ENCODE measurements around the gene SLU7. TPM values are rescaled to one million over a fixed set of nuclear protein-coding genes. Genes with fewer than 3 reads are reported as not detected.

SLU7 gene
- total RNA-seq, 2 donors from 2014 or later: 31.5 to 48.8 TPM

GRCh38 chr5:160436017-160436416, 17.1 kb upstream of the SLU7 start:
- H3K9me3 ChIP-seq: no peaks in the 10 kb centered on the region
- H3K36me3 ChIP-seq: no peaks in the 10 kb centered on the region
- no peak overlapping the region for H3K9ac ChIP-seq (ENCODE audit: low read depth in 2 of 2, low read length in 2 of 2)
- no peak for DNase-seq
- no peak for TF ChIP-seq CTCF (IDR thresholded peaks at IDR 0.05)
- H3K27me3 ChIP-seq: no peaks in the 10 kb centered on the region
- intact Hi-C loops (cut with DNase I): loop anchor here (5.0 kb wide), 1 partner anchor 71 kb away; no protein-coding TSS in a partner anchor
- no peak overlapping the region for H3K27ac ChIP-seq
- no peaks in the 10 kb centered on the region for H3K4me1 ChIP-seq
- H3K4me3 ChIP-seq: no peak overlapping the region

GRCh38 chr5:160435532-160435931, 16.7 kb upstream of the SLU7 start:
- Histone ChIP-seq H3K36me3 (no peaks in the 10 kb centered on the region), H3K4me3 (no peak overlapping the region), H3K4me1 (no peaks in the 10 kb centered on the region), H3K9ac (ENCODE audit: low read depth in 2 of 2, low read length in 2 of 2) (no peak overlapping the region), H3K9me3 (no peaks in the 10 kb centered on the region), H3K27me3 (no peaks in the 10 kb centered on the region), H3K27ac (no peak overlapping the region)
- no peak for TF ChIP-seq CTCF (IDR thresholded peaks at IDR 0.05)
- intact Hi-C loops (cut with DNase I): loop anchor here (5.0 kb wide), 1 partner anchor 72 kb away; no protein-coding TSS in a partner anchor
- no peak for DNase-seq

GRCh38 chr5:160434022-160434531, 15.2 kb upstream of the SLU7 start:
- no peak for TF ChIP-seq CTCF (IDR thresholded peaks at IDR 0.05)
- Histone ChIP-seq H3K27ac (no peak overlapping the region), H3K9ac (ENCODE audit: low read depth in 2 of 2, low read length in 2 of 2) (no peak overlapping the region), H3K27me3 (no peaks in the 10 kb centered on the region), H3K4me3 (no peak overlapping the region), H3K4me1 (no peaks in the 10 kb centered on the region), H3K9me3 (no peaks in the 10 kb centered on the region), H3K36me3 (no peaks in the 10 kb centered on the region)
- intact Hi-C loops (cut with DNase I): no loop called here
- DNase-seq: no peak

- no peaks in the 10 kb centered on the region for H3K9me3 ChIP-seq
- intact Hi-C loops (cut with DNase I): no loop called here
- no peak for DNase-seq
Observed at GRCh38 chr5:160432787-160433186, 13.9 kb upstream of the SLU7 start.

GRCh38 chr5:160432196-160432595, 13.3 kb upstream of the SLU7 start:
- Histone ChIP-seq H3K9me3 (no peaks in the 10 kb centered on the region), H3K27ac (no peak overlapping the region), H3K4me3 (no peak overlapping the region), H3K9ac (ENCODE audit: low read depth in 2 of 2, low read length in 2 of 2) (no peak overlapping the region), H3K36me3 (no peaks in the 10 kb centered on the region), H3K27me3 (no peaks in the 10 kb centered on the region), H3K4me1 (no peaks in the 10 kb centered on the region)
- no peak for DNase-seq
- intact Hi-C loops (cut with DNase I): no loop called here
- TF ChIP-seq CTCF (IDR thresholded peaks at IDR 0.05): no peak

More at GRCh38 chr5:160432787-160433186, 13.9 kb upstream of the SLU7 start:
- TF ChIP-seq CTCF (IDR thresholded peaks at IDR 0.05): no peak
- Histone ChIP-seq H3K36me3 (no peaks in the 10 kb centered on the region), H3K4me1 (no peaks in the 10 kb centered on the region), H3K27ac (no peak overlapping the region), H3K4me3 (no peak overlapping the region), H3K27me3 (no peaks in the 10 kb centered on the region), H3K9ac (ENCODE audit: low read depth in 2 of 2, low read length in 2 of 2) (no peak overlapping the region)
